NCI-H460 (cell line): ENCODE data around the gene KRTDAP. TPM values are rescaled to one million over a fixed set of nuclear protein-coding genes. Genes with fewer than 3 reads are reported as not detected.

Source experiments
- DNase-seq: peaks from one replicate; pipeline ENCODE4 v3.0.0-alpha.2; 2016; ENCODE audit warnings: low read depth; ENCODE audit errors: extremely low read depth
- total RNA-seq: library from RNA; depleted of rRNA; stranded (reverse); fragments of >200 nt; shearing (Covaris generic); gene quantifications from 2 replicates; pipeline ENCODE4 v1.2.3, GENCODE V29; 2014

KRTDAP gene
- total RNA-seq, 1 experiment from 2014 or later = not detected

DNA sequence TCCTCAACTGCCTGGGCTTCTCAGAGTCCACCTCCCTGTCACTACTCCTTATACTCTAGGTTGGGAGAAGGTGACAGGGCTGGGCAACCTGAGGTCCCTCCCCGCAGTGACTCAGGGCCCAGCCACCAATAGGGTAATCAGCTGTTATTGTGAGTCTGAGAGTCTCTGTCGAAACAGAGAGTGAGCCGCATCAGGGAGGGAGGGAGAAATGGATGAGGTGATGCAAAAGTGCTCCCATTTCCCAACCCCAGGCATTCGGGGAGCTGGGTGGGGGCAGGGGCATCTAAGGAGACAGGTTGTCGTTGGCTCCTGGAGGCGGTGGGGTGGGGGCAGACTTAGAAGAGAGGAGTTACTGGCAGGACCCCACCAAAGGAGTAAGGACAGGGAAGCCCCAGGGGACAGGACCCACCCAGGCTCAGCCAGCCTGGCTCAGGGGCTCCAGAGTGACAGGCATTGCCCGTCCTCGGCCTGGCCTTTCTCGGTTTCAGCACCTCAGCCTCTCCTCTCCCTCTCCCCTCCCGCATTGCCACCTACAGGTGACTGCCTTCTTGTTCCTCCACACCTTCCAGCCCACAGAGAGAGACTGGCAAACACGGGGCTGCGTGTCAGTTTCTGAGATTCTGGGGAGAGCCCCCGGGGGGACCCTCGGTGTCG is 23.5 kb upstream of the KRTDAP start, which contains the start of gene DMKN:
Gene DMKN (minus strand): TSS at position 22 of the 654 bp plus-strand sequence. CDS start 174 bp downstream, outside the sequence.
- no peak for DNase-seq

DNA sequence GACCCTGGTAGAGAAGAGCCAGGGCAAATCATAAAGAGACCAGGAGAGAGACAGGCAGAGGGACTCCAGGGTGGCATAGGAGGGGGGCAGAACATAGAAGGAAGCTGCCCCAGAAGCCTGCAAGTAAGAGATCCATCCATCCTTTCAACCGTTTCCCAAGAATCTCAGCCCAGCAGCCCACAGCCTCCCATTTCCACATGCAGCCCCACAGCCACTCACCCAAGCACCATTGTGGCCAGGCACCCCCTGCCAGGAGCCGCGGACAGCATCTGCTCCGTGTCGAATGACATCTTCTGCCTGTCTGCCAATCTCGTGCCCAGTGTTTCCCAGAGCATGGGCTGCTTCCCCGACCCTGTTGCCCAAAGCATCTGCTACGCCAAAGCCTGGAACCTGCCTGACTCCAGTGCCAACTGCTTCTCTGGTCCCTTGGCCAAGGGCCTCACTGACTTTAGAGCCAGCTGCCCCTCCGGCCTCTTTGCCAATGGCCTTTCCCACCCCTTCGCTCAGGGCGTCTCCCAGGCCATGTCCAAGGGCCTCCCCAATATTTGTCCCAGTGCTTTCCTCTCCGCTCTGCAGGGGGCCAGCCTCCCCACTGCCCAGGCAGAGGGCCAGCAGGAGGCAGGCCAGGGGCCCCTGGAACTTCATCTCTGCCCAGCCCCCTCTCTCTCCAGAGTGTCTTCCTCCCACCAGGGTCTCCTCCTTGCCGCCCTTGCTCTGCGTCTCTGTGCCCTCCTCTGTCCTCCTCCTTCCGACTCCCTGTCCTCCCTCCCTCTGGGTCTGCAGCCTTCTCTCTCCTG is 22.8 kb upstream of the KRTDAP start:
- no peak for DNase-seq

DNA sequence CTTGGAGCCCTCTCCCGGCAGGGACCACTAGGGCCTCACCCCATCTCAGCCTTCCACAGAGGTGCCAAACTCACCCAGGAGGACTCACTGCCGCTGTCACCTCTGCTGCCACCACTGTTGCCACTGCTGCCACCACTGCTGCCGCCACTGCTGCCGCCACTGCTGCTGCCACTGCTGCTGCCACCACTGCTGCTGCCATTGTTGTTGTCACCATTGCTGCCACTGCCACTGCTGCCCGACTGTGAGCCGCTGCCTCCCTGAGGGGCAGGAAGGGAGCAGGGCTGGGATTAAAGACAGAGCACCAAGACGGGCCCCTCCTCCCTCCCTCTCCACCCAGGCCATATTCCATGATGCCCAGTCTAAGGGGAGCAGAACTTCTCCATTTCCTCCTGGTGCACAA is 21.1 kb upstream of the KRTDAP start:
- no peak for DNase-seq

DNA sequence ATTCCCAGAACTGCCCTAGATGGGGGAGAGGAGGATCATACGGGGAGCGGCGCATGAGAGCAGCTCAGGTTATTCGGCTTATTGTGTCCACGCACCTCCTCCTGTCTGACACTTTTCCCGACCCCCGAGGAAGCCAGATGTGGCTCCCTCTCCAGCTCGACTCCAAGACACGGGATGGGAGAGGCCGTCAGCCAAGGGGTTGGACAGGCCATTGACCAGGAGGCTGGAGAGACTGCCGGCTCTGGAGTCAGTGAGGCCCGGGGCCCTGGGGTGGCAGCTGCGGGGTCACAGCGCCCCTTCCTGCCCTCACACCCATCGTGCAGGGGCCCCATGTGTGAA is 20.3 kb upstream of the KRTDAP start:
- no peak for DNase-seq

DNA sequence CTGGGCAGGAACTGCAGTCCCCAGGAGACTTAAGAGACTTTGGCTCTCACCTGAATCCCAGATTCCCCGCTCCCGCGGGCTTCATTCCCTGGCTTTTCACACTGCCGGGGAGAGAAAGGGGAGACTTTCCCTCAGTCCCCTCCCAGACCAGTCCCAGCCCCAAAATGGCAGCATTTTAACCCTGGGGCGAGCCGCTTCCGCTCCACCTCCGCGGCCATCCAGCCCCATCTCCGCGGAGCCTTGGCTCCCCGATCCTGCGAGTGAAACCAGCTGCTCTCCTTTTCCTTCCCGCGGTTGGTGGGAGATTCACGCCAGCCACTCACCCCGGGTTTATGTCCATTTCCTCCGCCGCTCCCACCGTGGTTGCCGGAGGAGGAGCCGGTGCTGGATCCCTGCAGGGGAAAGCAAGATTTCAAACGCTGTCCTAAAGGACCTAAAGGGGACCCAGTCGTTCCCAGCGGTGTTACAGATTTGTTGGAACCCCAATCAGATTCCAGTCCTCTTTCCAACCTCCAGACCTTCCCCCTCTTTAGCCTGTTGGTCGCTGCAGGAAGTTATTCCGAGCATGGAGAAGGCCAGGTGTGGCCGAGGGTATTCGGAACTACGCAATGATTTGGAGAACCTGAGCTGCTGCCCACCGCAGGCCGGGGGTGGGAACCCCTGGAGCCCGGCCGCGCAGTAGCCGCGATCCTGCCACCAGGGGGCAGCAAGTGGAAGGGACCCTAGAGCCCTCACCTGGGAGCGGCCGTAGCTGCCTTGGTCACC is 19.8 kb upstream of the KRTDAP start:
- peak; percentile 48 for DNase-seq

DNA sequence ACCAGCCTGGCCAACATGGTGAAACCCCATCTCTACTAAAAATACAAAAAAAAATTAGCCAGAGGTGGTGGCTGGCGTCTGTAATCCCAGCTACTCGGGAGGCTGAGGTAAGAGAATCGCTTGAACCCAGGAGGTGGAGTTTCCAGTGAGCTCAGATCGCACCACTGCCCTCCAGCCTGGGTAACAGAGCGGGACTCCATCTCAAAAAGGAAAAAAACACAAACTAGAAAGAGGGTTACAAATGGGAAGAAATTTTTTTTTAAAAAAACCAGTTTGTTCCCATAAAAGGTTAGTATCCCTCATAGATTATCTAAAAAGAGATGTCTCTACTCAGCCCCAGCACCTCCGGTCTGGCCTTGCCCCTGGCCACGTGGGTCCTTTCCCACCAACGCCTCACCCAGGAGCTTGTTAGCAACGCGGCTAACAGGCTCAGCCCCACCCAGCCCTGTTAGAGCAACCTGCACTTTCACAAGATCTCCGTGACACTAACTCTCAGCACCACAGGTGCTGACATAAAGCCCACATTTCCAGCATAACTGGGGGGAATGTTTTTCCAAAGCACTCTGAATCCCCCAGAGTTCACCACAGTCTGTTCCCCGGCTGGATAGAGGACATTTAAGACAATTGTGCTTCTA is 18.9 kb upstream of the KRTDAP start:
- DNase-seq = no peak

DNA sequence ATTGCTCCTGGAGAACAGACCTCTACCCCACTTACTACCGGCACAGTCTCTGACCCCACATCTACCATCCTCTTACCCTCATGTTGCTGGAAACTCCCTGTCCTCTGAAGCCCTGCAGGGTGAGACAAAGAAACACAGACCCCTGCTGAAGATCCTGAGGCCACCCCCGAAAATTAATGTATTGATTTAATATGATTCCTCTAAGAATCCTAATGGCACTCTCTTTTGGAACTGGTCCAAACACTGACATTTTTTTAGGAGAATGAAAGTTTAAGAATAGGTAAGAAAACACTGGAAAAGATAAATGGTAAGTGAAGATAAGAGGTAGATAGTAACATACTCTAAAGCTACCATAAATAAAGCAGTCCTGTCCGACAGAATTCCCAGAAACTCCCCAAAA is 17.9 kb upstream of the KRTDAP start:
- DNase-seq = no peak

DNA sequence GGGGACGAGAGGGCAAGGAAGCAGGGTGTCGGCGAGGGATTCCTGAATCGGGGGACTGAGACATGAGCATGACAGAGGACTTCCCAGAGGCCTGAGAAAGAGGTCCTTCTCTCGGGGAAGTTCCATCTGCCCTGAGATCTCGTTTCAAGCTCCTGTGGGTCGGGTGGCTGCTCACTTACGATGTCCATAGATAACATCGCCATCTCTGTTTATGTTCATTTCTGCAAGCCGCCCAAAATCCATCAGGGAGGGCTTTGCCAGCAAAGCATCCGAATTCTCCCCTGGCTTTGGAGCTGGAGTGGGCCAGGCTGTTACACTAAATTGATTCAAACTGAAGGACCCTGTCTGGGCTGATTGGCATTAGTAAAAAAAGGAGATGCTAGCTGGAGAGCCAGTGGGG is 17.3 kb upstream of the KRTDAP start:
- no peak for DNase-seq

DNA sequence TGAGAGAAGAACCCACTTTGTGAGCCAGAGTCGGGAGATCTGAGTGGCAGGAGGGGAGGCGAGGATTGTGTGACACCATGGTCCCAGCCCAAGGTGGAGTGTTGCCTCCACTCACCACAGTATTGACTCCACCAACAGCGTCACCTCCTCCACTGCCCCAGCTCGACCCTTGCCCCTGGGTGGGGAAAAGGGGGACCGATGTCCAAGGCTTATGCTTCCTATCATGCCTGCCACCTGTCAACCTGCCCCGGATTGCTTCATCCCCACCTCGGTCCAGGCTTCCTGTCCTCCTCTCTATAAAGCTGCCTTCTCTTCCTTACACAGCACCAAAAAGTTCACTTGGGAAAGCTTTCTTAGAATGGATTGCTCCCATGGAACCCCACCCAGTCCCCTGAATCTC is 15.7 kb upstream of the KRTDAP start:
- no peak for DNase-seq

DNA sequence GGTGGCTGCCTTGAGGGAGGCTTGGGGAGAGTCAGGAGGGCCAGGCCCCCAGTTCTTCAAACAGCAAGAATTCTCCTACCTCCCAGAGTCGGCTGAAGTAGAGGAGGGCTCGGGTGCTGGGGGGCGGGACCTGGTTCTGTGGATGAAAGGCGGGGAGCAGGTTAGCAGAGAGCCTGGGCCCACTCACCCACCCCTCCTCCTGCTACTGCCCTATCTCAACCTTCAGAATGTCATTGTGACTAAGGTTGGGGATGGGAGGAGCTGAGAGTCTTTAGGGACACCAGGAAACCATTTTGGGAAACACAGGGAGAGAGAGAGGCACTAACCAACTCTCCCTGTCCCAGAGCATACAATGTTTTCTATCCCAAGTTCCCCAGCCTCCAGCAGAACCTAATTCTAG is 12.5 kb upstream of the KRTDAP start:
- no peak for DNase-seq

DNA sequence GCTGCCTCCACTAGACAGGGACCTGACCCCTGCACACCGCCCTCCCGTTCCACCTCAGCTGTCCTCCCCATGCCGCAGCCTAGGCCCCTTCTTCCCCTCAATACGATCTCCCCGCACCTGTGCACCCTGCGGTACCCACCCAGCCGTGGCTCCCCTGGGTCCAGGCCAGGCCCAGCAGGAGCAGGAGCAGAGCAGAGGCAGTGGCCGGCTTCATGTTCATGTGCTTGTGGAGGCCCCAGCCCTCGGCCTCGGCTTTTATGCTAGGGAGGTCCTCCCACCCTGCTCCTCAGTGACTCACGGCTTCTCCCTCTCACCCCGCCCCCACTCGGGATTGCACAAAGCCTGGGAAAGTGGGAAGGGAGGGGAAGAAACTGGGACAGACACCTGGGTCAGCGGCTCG is 11.4 kb upstream of the KRTDAP start:
- DNase-seq = no peak

DNA sequence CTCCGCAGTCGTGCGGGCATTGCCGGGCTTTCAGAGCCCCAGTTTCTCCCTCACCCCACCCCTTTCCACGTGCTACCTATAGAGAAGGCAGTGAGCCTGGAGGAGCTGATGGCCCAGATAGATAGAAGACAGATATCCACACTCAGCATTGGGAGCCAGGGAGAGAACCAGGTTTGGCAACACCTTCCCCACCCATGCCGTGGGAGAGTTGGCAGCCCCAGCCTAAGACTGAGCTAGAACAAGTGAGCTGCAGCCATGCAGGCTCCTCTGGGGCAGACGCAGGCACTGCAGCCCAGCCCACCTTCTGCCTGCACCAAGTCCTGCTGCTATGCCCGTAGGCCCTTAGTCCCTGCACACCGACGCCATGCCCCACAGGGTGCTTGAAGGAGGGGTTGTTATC is 10.3 kb upstream of the KRTDAP start:
- DNase-seq = no peak

DNA sequence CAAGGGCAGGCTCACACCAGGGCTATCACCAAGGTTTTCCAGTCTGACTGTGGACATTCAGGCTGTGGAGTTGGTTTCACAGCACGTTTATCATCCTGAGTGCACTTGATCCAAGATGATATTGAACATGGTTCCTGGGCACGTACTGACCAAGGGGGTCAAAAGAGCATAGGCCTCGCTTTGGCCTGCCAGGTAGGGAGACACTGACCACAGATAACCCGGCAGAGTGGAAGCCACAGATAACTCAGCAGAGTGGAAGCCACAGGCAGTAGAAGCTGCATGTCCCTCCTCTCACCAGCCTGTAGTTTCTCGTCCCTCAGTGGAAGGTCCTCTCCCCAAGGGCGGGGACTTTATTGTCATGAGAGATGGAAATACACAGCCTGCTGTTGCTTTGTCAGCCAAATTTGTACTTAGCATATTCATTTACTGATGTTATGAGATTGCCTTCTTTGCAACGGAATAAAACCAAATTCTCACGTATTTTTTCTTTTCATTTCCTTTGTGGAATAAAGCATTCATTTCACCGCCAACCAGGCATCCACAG is 8.8 kb upstream of the KRTDAP start:
- no peak for DNase-seq

DNA sequence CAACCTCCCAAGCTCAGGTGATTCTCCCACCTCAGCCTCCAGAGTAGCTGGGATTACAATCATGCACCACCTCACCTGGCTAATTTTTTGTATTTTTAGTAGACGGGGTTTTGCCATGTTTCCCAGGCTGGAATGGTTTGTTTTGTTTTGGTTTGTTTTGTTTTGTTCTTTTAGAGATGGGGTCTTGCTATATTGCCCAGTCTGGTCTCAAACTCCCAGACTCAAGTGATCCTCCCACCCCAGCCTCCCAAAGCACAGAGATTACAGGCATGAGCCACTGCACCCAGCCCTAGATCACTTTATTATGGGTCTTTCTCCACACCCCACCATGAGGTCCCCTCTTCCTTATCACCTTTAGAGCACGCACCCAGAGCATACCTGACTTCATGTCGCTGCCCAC is 8.0 kb upstream of the KRTDAP start:
- no peak for DNase-seq

DNA sequence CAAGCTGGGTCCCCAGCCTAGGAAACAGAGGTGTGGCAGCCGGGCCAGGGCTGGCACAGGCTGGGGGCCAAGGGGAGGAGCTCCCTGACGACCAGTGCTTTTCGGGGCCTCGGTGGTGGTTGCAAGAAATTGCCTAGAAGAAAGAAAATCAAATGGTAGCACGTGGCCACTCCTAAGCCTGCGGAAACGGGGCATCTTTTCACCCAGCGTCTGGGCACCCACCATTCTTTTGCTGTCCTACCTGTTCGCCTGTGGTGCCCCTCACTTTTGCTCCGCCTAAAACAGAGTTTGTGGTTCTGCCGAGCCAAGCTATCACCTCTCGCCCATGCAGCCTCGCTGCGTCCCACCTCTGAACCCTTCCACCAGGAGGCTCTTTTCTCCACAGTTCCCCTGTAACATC is 7.1 kb upstream of the KRTDAP start:
- DNase-seq = no peak

DNA sequence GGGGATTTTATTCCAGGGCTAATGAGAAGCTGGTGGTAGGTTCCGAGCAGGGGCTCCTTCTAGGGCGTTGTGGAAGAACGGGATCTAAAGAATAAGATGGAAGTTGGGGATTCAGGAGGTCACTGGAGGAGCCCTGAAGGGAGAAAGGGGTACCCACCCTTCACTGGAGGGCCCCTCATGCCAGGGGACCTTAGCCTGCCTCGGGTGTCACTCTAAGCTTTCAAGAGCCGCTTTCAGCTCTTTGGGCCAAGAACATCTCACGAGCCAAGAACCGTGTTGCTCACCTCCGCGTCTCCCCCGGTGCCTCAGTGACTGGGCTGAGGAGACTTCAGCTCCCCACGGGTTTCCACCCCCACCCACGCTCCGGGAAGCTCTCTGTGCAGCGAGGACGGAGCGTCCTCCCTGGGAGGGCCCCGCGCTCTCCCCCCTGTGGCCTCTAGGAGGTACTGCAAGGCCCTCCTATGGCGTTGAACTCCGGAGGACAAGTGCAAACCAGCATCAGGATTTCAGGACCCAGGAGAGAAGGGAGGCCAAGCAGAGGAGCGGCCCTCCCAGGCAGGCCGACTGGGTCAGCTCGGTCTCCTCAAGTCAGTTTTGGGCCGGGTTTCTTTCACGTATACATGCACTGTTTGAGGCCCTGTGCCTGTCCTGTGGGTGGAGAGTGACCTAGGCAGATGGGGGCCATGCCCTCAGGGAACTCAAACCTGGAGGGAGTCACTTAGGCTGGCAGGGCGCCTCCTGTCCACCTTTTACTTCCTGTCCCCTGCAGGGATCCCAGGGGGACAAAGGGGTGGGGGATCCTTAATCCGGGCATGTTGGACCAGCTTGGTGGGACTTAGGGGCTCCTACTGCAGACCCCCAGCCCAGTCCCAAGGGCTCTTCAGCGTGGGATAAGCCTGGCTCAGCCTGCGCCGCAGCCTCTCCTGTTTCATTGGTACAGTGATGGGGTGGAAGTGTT is 5.1 kb upstream of the KRTDAP start:
- DNase-seq = peak; percentile 50

DNA sequence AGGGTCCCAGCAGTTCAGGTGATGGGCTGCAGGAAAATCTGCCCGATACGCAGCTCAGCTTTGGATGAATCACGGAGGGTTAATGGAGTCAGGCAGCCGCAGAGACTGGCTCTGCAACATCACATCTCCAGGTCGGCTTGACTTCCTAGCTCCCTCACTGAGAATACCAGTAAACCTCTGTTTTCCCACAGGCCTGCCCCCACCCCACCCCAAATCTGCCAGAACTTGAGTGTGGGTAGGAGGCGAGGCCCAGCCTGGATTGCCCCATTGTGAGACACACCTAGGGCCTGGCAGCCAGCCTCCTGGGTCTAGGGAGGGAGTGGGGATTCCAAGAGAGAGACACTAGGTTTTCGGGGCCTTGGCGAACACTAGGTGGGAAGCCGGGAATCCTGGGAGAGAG is 3.7 kb upstream of the KRTDAP start:
- no peak for DNase-seq

DNA sequence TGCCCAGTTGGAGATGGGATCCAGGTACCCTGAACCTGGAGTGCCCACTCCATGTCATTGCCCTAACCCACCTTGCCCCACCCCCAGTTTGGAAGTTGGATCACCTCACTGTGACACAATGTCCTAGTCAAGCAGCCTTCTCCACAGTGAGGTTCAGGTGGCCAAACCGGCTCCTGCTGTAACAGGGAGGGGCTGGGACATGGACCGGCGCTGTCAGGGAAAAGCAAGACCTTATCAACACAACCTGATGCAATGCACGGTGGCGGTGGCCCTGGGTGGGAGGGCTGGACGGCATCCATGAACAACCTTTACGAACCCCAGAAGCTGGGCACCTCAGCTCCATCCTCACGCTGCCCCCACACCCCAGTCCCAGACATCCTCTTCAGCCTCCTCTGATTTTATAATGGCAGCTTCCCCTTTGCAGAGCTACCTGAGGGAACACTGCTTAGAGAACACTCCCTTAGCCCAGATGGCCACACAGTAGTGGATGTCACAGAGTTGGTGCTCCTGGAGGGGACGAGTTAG is 1.6 kb upstream of the KRTDAP start:
- no peak for DNase-seq

DNA sequence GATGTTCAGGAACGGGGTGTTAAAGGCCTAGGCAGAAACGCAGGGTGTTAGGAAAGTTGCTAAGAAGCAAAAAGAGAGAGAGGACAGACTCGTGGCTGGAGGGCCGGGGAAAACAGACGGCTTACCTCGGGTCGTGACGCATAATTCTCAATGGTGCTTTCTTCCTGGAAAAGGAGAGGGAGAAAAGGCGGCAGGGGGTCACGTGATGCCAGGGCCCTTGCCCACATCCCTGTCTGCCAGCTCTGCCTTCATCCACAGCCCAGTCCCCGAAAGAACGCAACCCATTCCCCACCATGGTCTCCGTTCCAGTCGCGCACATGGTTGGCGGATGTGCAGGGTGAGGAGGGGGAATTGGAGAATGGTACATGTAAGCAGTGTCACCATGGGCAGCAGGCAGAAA is 1.6 kb downstream of the KRTDAP start:
- no peak for DNase-seq
